HEK293 (cell line): Measurements from ENCODE around the gene NEU4.
A peak's percentile ranks its signal among the peaks of the same experiment; 100 is the strongest.
"Not testable (repeated sequence)": the region's sequence is repeated elsewhere in the genome, so short reads cannot be mapped to it uniquely, and the experiment has no call there.

Experiments
- CTCF ChIA-PET: fragments of 350-600 bp; formaldehyde crosslinking; extraction: SDS; loops from one replicate; lab custom pipeline; 2021; ENCODE audit warnings: antibody characterized with exemption; lab: Yijun Ruan, JAX
- POLR2A ChIA-PET: fragments of 300-600 bp; formaldehyde crosslinking; extraction: SDS; loops from one replicate; lab custom pipeline; 2020; ENCODE audit warnings: antibody characterized with exemption, inconsistent platforms; lab: Yijun Ruan, JAX
- H3K27ac ChIP-seq: fragments of 200-500 bp; sonication (Bioruptor generic); 2 replicates; pipeline ENCODE4 v1.5.1; 2014; ENCODE audit warnings: low read depth, low read length, control low read depth, inconsistent platforms; ENCODE audit errors: extremely low read depth
- H3K36me3 ChIP-seq, 2 experiments: fragments of 200-500 bp in 1 of 2; sonication (Bioruptor generic) in 1 of 2; 1 replicate in 1 of 2; 2 replicates in 1 of 2; pipeline ENCODE4 v1.5.1; 2014 to 2017; ENCODE audit warnings: inconsistent platforms in 2 of 2, low read length in 2 of 2; ENCODE audit not compliant: control insufficient read depth in 2 of 2, insufficient read depth in 1 of 2
- H3K4me1 ChIP-seq: fragments of 200-500 bp; sonication (Bioruptor generic); 2 replicates; pipeline ENCODE4 v1.5.1; 2014; ENCODE audit warnings: mild to moderate bottlenecking, low read length, inconsistent platforms; ENCODE audit not compliant: control insufficient read depth, insufficient read depth
- H3K4me3 ChIP-seq: 2 replicates; pipeline ENCODE4 v1.5.1; 2011; ENCODE audit warnings: low read depth, mild to moderate bottlenecking, control low read depth, low read length, moderate library complexity
- H3K9me3 ChIP-seq: fragments of 200-500 bp; sonication (Bioruptor generic); 2 replicates; pipeline ENCODE4 v1.5.1; 2014; ENCODE audit warnings: low read depth, low read length, inconsistent platforms; ENCODE audit not compliant: control insufficient read depth, insufficient read depth
- GLIS1 ChIP-seq: fragments of 450-650 bp; formaldehyde crosslinking; IDR thresholded peaks from 2 replicates; pipeline ENCODE4 v1.5.1; 2016; ENCODE audit warnings: missing biosample characterization, missing genetic modification characterization
- TRIM28 ChIP-seq: IDR thresholded peaks from 2 replicates; pipeline ENCODE4 v1.6.1; 2011; ENCODE audit warnings: low read length, control low read depth, borderline replicate concordance
- ZBTB21 ChIP-seq: fragments of 450-650 bp; formaldehyde crosslinking; IDR thresholded peaks from 2 replicates; pipeline ENCODE4 v1.5.1; 2017; ENCODE audit warnings: missing biosample characterization, missing genetic modification characterization
- ZBTB48 ChIP-seq: fragments of 450-650 bp; formaldehyde crosslinking; IDR thresholded peaks from 2 replicates; pipeline ENCODE4 v1.5.1; 2016; ENCODE audit warnings: missing biosample characterization, missing genetic modification characterization
- ZFHX2 ChIP-seq: fragments of 450-650 bp; formaldehyde crosslinking; conservative IDR thresholded peaks from 2 replicates; pipeline ENCODE4 v1.5.1; 2016; ENCODE audit warnings: missing biosample characterization, missing genetic modification characterization
- ZFP41 ChIP-seq: fragments of 450-650 bp; formaldehyde crosslinking; IDR thresholded peaks from 2 replicates; pipeline ENCODE4 v1.5.1; 2016; ENCODE audit warnings: missing biosample characterization, missing genetic modification characterization, borderline replicate concordance
- ZNF121 ChIP-seq: fragments of 450-650 bp; formaldehyde crosslinking; IDR thresholded peaks from 2 replicates; pipeline ENCODE4 v1.5.1; 2016; ENCODE audit warnings: missing biosample characterization, missing genetic modification characterization
- ZNF239 ChIP-seq: fragments of 450-650 bp; formaldehyde crosslinking; IDR thresholded peaks from 2 replicates; pipeline ENCODE4 v1.5.1; 2016; ENCODE audit warnings: missing biosample characterization, missing genetic modification characterization
- ZNF341 ChIP-seq: fragments of 450-650 bp; formaldehyde crosslinking; IDR thresholded peaks from 2 replicates; pipeline ENCODE4; 2016; ENCODE audit warnings: low read depth, missing biosample characterization, missing genetic modification characterization
- ZNF354C ChIP-seq: fragments of 450-650 bp; formaldehyde crosslinking; IDR thresholded peaks from 2 replicates; pipeline ENCODE4 v1.5.1; 2016; ENCODE audit warnings: missing biosample characterization, missing genetic modification characterization, low read depth, borderline replicate concordance
- ZNF585B ChIP-seq: fragments of 450-650 bp; formaldehyde crosslinking; IDR thresholded peaks from 2 replicates; pipeline ENCODE4 v1.5.1; 2016; ENCODE audit warnings: missing biosample characterization, missing genetic modification characterization
- ZNF664 ChIP-seq: fragments of 450-650 bp; formaldehyde crosslinking; IDR thresholded peaks from 2 replicates; pipeline ENCODE4 v1.5.1; 2016; ENCODE audit warnings: missing biosample characterization, missing genetic modification characterization
- TF ChIP-seq, protein P1 (sequence below): fragments of 450-650 bp; formaldehyde crosslinking; IDR thresholded peaks from 2 replicates; pipeline ENCODE4 v1.5.1; 2016; ENCODE audit warnings: missing biosample characterization, missing genetic modification characterization

Gene NEU4

GRCh38 chr2:241820625-241821384, 11.8 kb downstream of the NEU4 start:
- TF ChIP-seq GLIS1, result peak; percentile 66
- no peak for TF ChIP-seq ZNF354C
- 0 out of 2 replicates have a peak, but pooled peaks have one; percentile 10 for TF ChIP-seq ZNF341 (tag by site-specific recombination)
- no peak for TF ChIP-seq ZNF585B
- TF ChIP-seq, all 188 proteins: peak for 2
- ChIA-PET CTCF (no interaction called here), POLR2A (no interaction called here)
- Histone ChIP-seq H3K4me3 (no peak overlapping the region), H3K9me3 (no peaks in the 10 kb centered on the region), H3K27ac (no peak overlapping the region), H3K36me3 (no peaks in the 10 kb centered on the region), H3K4me1 (no peaks in the 10 kb centered on the region)

DNA sequence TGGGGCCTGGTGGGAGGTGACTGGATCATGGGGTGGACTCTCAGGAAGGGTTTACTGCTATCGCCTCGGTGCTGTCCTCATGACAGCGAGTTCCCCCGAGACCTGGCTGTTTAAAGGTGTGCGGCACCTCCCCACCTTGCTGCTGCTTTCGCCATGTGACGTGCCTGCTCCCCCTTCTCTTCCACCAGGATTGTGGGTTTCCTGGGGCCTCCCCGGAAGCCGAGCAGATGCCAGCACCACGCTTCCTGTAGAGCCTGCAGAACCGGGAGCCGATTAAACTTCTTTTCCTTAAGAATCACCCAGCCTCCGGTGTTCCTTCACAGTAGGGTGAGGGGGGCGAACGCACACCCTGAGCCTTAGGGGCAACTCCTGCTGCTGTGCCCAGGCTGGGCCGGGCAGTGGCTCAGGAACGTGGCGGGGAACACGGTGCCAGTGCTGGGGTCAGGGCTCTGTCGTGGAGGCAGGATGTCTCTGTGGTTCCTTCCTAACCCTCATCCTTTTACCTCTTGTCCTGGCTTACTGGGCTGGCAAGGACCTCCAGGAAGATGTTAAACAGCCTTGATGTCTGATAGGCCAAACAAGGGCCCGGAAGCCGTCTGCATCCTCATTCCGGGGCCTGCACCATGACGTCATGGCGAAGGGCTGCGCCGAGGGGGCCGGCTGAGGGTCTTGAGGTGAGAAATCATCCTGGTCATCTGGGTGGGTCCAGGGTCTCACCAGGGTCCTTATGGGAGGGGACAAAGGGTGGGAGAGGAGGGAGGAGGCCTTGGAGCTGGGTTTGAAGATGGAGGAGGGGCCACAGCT, 12.7 kb downstream of the NEU4 start:
- no peaks in the 10 kb centered on the region for H3K4me1 ChIP-seq
- no peak overlapping the region for H3K27ac ChIP-seq
- H3K4me3 ChIP-seq, result no peak overlapping the region
- H3K36me3 ChIP-seq, result no peaks in the 10 kb centered on the region
- ChIA-PET CTCF (no interaction called here), POLR2A (no interaction called here)
- no peak for TF ChIP-seq ZFHX2 (tag by site-specific recombination)
- TF ChIP-seq ZNF664 (tag by site-specific recombination), result no peak
- no peak for TF ChIP-seq ZNF121 (tag by site-specific recombination)
- TF ChIP-seq TRIM28, result no peak
- no peak for TF ChIP-seq ZBTB21 (tag by site-specific recombination)
- H3K9me3 ChIP-seq, result no peaks in the 10 kb centered on the region

GRCh38 chr2:241822264-241822623, 13.3 kb downstream of the NEU4 start:
- ChIA-PET POLR2A (no interaction called here), CTCF (no interaction called here)
- no peak overlapping the region for H3K27ac ChIP-seq
- no peaks in the 10 kb centered on the region for H3K36me3 ChIP-seq
- no peaks in the 10 kb centered on the region for H3K4me1 ChIP-seq
- no peak overlapping the region for H3K4me3 ChIP-seq
- H3K9me3 ChIP-seq, result no peaks in the 10 kb centered on the region
- TF ChIP-seq, protein P1, sequence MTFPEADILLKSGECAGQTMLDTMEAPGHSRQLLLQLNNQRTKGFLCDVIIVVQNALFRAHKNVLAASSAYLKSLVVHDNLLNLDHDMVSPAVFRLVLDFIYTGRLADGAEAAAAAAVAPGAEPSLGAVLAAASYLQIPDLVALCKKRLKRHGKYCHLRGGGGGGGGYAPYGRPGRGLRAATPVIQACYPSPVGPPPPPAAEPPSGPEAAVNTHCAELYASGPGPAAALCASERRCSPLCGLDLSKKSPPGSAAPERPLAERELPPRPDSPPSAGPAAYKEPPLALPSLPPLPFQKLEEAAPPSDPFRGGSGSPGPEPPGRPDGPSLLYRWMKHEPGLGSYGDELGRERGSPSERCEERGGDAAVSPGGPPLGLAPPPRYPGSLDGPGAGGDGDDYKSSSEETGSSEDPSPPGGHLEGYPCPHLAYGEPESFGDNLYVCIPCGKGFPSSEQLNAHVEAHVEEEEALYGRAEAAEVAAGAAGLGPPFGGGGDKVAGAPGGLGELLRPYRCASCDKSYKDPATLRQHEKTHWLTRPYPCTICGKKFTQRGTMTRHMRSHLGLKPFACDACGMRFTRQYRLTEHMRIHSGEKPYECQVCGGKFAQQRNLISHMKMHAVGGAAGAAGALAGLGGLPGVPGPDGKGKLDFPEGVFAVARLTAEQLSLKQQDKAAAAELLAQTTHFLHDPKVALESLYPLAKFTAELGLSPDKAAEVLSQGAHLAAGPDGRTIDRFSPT, result no peak
- TF ChIP-seq ZNF239 (tag by site-specific recombination) (no peak), ZBTB48 (no peak), ZFP41 (tag by site-specific recombination) (no peak)

DNA sequence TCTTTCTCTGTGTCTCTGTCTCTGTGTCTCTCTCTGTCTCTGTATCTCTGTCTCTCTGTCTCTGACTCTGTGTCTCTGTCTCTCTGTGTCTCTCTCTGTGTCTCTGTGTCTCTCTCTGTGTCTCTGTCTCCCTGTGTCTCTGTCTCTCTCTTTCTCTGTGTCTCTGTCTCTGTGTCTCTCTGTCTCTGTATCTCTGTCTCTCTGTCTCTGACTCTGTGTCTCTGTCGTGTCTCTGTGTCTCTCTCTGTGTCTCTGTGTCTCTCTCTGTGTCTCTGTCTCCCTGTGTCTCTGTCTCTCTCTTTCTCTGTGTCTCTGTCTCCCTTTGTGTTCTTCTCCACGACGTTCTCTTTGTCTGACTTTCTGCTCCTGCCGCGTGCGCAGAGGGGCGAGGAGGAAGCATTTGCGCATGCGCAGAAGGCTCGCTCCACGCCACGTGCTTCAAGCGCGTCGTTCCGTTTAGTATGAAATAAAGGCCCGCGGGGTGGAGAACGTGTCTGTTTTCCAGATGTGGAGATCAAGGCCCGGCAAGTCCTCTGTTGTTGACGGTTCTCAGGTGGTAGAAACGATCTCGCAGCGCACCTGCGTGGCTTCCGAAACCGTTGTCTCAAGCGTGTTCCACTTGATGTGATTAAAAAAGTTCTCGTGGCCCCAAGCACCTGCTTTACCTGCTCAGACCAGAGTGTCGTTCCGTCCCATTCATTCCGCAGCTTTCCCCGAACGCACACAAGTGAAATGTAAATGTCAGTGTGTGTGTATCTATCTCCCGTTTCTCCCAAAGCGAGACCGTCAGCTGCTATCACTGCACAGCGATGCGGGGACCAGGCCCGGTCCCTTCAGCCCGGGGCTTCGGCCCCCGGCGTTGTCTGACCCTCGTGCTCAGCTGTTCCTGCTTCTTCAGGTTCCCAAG, 14.8 kb downstream of the NEU4 start:
- CTCF ChIA-PET, POLR2A ChIA-PET, H3K4me3 ChIP-seq, H3K27ac ChIP-seq, H3K4me1 ChIP-seq, H3K9me3 ChIP-seq, H3K36me3 ChIP-seq: not testable (repeated sequence)
